A673 (cell line): ENCODE data around the gene RABGGTA. TPM values are rescaled to one million over a fixed set of nuclear protein-coding genes. Genes with fewer than 3 reads are reported as not detected.

Experiments
- BruUV-seq: library from RNA; stranded (reverse); fragments of 400-500 nt; replicated peaks from 2 replicates; lab custom pipeline; 2021; lab: Mats Ljungman, UMichigan
- CTCF ChIA-PET: fragments of 300-600 bp; sonication (Branson Sonifier 250); formaldehyde crosslinking; loops from one replicate; lab custom pipeline; 2022; ENCODE audit warnings: antibody characterized with exemption; lab: Charles Lee
- POLR2A ChIA-PET: fragments of 300-600 bp; sonication (Branson Sonifier 250); formaldehyde crosslinking; loops from one replicate; lab custom pipeline; 2022; ENCODE audit warnings: antibody characterized with exemption; ENCODE audit not compliant: low non-redundant PET; lab: Charles Lee
- DNase-seq: peaks from one replicate; pipeline ENCODE4 v3.0.0-alpha.2; 2015; ENCODE audit warnings: low spot score
- H3K27ac ChIP-seq: fragments of 200-600 bp; sonication (generic); 2 replicates; pipeline ENCODE4 v1.5.1; 2016; ENCODE audit warnings: mixed run types, low read depth, mild to moderate bottlenecking, mixed read lengths, antibody characterized with exemption, low read length; ENCODE audit not compliant: poor library complexity, severe bottlenecking
- H3K27me3 ChIP-seq: fragments of 200-600 bp; sonication (generic); replicated peaks from 2 replicates; pipeline ENCODE4 v1.6.1; 2017; ENCODE audit warnings: mixed run types, low read depth, mild to moderate bottlenecking, mixed read lengths, antibody characterized with exemption, low read length; ENCODE audit not compliant: insufficient read depth, poor library complexity
- H3K36me3 ChIP-seq: fragments of 200-600 bp; sonication (generic); 2 replicates; pipeline ENCODE4 v1.6.1; 2016; ENCODE audit warnings: mixed run types, mild to moderate bottlenecking, mixed read lengths, antibody characterized with exemption, low read length; ENCODE audit not compliant: insufficient read depth, poor library complexity, severe bottlenecking
- H3K4me1 ChIP-seq: fragments of 200-600 bp; sonication (generic); 2 replicates; pipeline ENCODE4 v1.6.1; 2017; ENCODE audit warnings: mixed run types, mild to moderate bottlenecking, mixed read lengths, antibody characterized with exemption, low read length; ENCODE audit not compliant: insufficient read depth, poor library complexity, severe bottlenecking
- H3K4me3 ChIP-seq: fragments of 200-600 bp; sonication (generic); 2 replicates; pipeline ENCODE4 v1.5.1; 2016; ENCODE audit warnings: low read depth, mixed run types, mild to moderate bottlenecking, mixed read lengths, low read length; ENCODE audit not compliant: poor library complexity, severe bottlenecking
- H3K9me3 ChIP-seq: fragments of 200-600 bp; sonication (generic); 2 replicates; pipeline ENCODE4 v1.6.1; 2016; ENCODE audit warnings: mixed run types, low read depth, mild to moderate bottlenecking, mixed read lengths, antibody characterized with exemption, low read length; ENCODE audit not compliant: poor library complexity, severe bottlenecking
- CTCF ChIP-seq: fragments of 300-800, 200-600 bp; sonication (generic); conservative IDR thresholded peaks from 2 replicates; pipeline ENCODE4 v1.5.1; 2017; ENCODE audit warnings: low read depth, mild to moderate bottlenecking, antibody characterized with exemption, low read length, moderate library complexity, mixed read lengths
- EZH2 ChIP-seq: fragments of 200-600 bp; sonication (generic); IDR thresholded peaks from 2 replicates; pipeline ENCODE4 v1.6.1; 2017; ENCODE audit warnings: borderline replicate concordance, low read depth, mild to moderate bottlenecking, mixed read lengths, antibody characterized with exemption, low read length; ENCODE audit not compliant: poor library complexity, severe bottlenecking
- intact Hi-C: fragments of 100-400 bp; cut with micrococcal nuclease; formaldehyde crosslinking; loops from one replicate; pipeline ENCODE4 v1.10.0; 2022; ENCODE audit not compliant: unreplicated experiment
- total RNA-seq: library from RNA; stranded (reverse); gene quantifications from 2 replicates; pipeline ENCODE4 v1.2.3, GENCODE V29; 2021

The RABGGTA gene
- total RNA-seq, 1 experiment from 2014 or later: 22.2 TPM

GRCh38 chr14:24286996-24287395, 15.6 kb upstream of the RABGGTA start:
- CTCF ChIA-PET: no interaction called here

GRCh38 chr14:24285351-24285750, 14.0 kb upstream of the RABGGTA start:
- POLR2A ChIA-PET: no interaction called here

More at GRCh38 chr14:24286996-24287395, 15.6 kb upstream of the RABGGTA start:
- H3K9me3 ChIP-seq: no peaks in the 10 kb centered on the region
- POLR2A ChIA-PET: no interaction called here
- H3K4me1 ChIP-seq: no peaks in the 10 kb centered on the region
- no peak overlapping the region for H3K4me3 ChIP-seq
- no peak overlapping the region for H3K27ac ChIP-seq
- BruUV-seq: no TSS peak
- DNase-seq: no peak
- intact Hi-C loops: no loop called here
- TF ChIP-seq CTCF (no peak), EZH2 (no peak)
- no peaks in the 10 kb centered on the region for H3K36me3 ChIP-seq
- H3K27me3 ChIP-seq: no peaks in the 10 kb centered on the region

GRCh38 chr14:24284501-24285035, 13.2 kb upstream of the RABGGTA start:
- TF ChIP-seq EZH2 (no peak), CTCF (no peak)
- no peaks in the 10 kb centered on the region for H3K4me1 ChIP-seq
- ChIA-PET CTCF (no interaction called here), POLR2A (interaction anchor here (0.6 kb wide), 1 partner anchor 80 kb away, joined by 3 read pairs; no protein-coding TSS in a partner anchor)
- H3K4me3 ChIP-seq: no peak overlapping the region
- no peak for DNase-seq
- intact Hi-C loops: no loop called here
- H3K27me3 ChIP-seq: no peaks in the 10 kb centered on the region
- no TSS peak for BruUV-seq
- no peaks in the 10 kb centered on the region for H3K36me3 ChIP-seq
- no peak overlapping the region for H3K27ac ChIP-seq
- H3K9me3 ChIP-seq: no peaks in the 10 kb centered on the region

More at GRCh38 chr14:24285351-24285750, 14.0 kb upstream of the RABGGTA start:
- TF ChIP-seq EZH2 (no peak), CTCF (no peak)
- DNase-seq: no peak
- Histone ChIP-seq H3K9me3 (no peaks in the 10 kb centered on the region), H3K4me1 (no peaks in the 10 kb centered on the region), H3K4me3 (no peak overlapping the region), H3K36me3 (no peaks in the 10 kb centered on the region), H3K27ac (no peak overlapping the region), H3K27me3 (no peaks in the 10 kb centered on the region)
- CTCF ChIA-PET: no interaction called here
- no TSS peak for BruUV-seq
- intact Hi-C loops: no loop called here
